ENCODE measurements around the gene DMGDH.

The DMGDH gene

DNA sequence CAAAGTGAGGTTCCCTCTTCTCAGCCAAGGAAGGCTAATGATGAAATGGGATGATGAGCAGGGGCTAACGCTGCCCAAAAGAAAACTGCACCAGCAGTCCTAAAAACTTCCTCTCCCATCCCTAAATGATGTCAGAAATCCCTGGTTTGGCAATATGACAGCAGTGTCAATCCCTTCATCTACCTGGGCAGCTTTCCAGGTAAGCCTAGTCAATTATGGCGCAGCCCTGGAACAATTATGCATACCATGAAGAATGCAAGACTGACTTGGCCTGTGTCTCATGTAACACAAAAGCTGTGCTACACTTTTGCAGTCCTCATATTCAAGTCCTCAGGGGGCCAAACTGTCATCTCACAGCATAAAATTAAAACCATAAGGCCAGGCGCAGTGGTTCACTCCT lies 7.0 kb downstream of the DMGDH start:
- DNase-seq, result no peak

DNA sequence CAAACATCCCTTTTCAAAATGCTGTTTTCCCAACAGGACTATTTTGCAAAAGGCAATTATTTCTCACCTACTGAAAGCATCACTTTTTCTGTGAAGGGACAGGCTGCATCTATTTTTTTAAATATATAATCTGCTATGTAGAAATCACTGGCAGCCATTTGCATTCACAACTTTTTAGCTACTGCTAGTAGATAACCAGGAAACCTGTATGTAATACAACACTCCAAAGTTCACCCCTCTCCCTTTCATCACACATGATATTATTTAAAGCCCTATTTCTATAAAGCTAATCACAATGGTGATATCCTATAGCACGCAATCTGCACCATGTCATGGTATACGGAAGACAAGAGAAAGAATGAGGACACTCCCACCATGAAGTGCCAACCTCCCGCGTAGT lies 9.8 kb downstream of the DMGDH start:
- DNase-seq, result no peak

DNA sequence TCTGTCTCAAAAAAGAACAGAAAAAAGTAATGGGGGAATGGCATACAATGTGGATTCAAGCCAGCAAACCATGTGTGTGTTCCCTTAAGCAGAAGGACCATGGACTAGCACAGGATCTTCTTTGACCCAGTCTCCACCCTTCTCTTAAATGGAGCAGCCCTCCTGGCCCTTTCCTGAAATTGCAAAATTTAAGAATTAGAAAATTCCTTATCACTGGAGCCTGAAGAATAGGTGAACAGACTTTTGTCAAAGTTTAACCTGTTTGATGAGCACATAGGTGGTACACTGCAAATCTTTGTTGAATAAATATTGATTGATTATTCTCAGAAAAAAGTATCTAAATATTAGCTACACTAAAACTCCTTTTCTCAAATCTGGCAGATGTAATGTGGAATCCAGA lies 12.6 kb downstream of the DMGDH start:
- DNase-seq, result no peak

DNA sequence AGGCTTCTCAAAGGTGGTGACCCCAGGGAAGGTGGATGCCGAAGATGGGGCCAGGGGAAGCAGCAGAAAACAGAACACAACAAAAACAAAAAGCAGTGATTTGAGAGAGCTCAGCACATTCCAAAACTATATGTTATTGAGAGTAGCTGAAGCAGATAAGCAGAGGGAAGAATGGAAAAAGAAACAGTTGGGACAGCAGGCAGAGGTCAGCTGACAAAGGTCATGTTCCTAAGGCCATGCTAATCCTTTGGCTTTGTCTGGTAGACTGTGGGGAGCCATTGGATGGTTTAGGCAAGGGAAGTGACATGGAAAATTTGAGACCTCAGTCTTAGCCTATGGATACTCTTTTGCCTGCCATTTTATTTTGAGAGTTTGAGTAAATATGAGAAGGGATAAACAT lies 14.5 kb downstream of the DMGDH start:
- DNase-seq, result no peak

DNA sequence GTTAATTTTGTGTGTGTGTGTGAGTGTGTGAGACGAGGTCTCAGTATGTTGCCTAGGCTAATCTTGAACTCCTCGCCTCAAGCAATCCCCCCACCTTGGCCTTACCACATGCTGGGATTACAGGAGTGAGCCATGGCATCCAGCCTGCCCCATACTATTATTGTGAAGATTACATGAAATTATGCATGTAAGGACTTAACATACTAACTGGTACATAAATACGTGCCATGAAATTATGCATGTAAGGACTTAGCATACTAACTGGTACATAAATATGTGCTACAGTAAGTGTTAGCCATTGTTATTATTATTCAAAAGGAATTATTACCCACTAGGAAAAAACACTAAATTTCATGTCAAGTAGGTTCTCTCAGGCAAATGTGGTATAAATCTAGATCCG lies 16.2 kb downstream of the DMGDH start:
- no peak for DNase-seq

DNA sequence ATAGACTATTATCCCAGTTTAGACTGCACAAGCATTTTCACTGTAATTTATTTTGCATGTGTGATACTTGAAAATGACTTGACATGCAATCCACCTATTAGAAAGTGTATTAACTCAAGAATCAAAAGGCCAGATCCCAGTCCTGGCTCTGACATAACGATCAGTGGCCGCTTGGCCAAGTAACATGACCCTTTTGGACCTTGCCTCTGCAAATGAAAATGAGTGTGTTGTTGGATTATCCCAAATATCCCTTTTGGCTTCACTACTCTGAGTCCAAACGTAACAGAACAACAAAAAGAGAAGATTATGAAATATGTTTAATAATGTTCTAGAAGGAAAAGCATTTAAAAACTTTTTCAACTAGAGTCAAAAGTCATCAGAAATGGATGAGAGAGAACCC lies 19.0 kb downstream of the DMGDH start:
- DNase-seq, result no peak

DNA sequence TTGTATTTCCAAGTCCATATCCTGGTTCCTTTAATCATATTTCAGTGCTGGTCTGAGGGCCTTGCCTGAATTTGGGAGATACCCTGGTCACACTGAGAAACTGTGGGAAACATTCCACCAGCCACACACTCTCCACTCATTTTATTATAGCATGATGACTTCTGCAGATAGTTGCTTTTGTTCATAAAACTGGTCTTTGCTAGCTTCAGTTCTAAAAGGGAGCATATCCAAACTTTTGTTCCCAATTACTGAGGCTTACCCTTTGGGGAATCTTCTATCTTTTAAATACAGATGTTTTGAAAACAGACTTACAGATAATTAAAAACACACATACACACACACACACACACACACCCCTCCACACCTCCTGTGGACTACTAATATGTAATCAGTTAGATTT lies 21.0 kb downstream of the DMGDH start:
- no peak for DNase-seq

DNA sequence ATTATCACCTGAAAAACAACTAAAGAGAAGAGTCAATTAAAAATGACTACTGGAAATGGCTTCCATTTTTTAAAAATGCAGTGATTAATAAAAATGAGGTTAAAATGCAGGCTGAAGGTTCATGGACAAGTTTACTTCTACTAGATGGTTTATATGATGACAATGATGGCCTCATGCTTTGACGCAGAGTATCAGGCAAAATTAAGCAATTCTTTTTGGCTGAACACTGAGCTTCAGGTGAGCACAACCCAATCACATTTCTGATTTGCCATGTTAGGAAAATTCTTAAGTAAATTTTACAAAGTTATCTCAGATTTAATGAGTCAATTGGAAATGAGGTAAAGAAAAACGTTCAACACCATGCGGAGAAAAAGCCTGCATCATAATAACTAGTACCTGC lies 22.3 kb downstream of the DMGDH start:
- DNase-seq, result no peak

DNA sequence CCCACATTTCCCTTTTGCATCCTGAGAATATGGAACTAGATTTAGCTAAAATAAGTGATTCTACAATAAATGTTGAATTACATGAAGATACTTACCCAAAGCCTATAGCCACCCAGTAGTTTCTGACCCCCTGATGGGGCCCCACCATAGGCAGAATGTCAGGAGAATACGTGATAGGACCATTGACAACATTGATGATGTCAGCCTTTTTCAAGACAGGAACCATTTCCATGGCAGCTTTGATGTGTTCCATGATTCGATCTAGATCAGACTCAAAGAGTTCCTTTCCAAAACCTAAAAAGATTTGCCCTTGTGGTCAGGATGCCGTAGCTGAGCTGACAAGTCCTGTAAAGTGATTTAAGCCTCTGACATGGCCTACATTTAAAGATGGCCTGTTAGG lies 27.3 kb downstream of the DMGDH start:
- no peak for DNase-seq

DNA sequence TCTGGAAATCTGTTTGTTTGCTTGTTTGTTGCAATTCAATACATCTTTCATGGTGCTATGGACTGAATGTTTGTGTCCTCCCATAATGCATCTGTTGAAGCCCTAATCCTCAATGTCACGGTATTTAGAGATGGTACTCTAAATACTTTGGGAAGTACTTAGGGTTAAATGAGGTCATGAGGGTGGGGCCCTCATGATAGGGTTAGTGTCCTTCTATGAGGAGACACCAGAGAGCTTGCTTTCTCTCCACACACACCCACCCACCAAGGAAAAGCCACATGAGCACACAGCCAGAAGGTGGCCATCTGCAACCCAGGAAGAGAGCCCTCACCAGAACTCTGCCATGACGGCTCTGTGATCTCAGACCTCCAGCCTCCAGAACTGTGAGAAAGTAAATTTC lies 32.7 kb downstream of the DMGDH start:
- DNase-seq, result no peak

DNA sequence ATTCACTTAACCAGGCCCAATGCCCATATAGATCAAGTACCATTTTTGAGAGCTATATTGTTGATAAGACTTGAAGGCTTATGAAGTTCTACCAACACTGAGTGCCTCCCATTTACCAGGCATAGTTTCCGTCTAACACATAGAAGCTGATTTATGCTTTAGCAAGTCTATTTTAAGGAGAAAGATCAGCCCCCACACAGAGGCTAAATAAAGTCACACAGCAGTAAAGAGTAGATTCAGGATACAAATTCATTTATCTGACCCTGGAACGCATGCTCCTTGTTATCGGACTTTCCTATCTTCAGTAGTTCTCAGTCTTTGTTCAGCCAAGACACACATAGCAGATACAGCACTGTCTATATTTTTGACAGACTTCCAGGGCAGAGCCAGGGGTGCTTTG lies 34.2 kb downstream of the DMGDH start:
- DNase-seq, result no peak

DNA sequence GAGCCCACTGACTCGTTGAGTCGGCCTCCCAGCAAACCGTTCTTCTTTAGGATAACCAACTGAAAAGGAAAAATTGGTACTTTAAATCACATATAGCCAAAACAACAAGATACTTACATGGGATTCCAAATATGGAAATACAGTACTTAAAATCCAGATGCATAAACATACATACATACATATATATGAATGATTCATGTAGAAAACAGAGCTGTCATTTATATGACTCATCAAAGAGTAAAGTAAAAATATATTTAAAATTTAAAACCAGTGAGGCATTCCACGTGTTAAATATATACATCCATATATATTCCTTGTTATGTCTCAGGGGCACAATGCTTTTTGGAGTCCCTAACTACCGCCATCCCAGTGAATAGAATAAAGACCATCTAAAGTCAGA lies 36.7 kb downstream of the DMGDH start:
- DNase-seq, result no peak

DNA sequence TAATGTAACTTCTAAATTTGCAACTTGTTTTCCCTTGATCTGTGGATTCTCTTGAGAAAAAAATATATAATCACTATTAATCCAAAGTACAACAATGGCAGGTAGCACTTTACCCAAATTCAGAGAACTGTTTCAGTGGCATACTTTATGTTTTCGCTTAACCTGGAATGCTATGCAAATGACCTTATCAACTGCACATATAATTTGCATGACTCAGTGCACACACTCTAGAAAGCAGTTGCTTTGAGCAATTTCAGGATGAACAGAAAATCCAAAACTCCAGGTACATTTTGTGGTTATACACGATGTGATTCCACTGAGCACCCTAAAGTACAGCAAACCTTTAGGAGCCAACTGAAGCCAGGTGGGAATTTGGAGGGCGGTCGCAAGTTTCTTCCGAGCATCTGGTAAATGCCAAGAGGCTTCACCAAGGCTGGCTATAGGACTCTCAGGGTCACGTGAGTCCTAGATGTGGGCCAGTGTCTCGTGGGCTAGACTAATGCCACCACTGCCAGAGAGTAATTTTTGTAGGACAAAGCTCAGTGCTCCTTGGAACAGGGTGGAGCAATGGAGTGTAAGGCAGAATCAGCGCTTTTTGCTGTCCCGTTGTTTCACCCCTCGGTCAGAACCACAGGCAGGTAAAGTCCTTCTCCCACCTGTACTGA lies 37.3 kb downstream of the DMGDH start:
- DNase-seq, result no peak

DNA sequence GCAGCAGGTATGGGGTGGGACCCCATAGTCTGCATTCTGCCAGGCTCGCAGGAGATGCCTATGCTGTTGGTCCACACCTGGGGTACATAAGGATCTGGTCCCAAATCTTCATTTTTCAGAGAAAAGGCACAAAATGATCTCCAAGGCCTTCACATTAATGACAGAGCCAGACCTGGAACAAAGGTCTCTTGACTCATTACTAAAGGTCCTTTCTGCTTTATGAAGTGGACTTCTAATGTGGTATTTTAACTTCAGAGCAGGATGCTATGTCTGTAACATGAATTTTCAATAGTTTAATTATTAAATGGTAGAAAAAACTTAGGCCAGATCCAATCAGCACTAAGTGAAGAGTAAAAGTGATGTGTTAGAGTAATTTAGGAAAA lies 38.0 kb downstream of the DMGDH start:
- DNase-seq, result no peak

DNA sequence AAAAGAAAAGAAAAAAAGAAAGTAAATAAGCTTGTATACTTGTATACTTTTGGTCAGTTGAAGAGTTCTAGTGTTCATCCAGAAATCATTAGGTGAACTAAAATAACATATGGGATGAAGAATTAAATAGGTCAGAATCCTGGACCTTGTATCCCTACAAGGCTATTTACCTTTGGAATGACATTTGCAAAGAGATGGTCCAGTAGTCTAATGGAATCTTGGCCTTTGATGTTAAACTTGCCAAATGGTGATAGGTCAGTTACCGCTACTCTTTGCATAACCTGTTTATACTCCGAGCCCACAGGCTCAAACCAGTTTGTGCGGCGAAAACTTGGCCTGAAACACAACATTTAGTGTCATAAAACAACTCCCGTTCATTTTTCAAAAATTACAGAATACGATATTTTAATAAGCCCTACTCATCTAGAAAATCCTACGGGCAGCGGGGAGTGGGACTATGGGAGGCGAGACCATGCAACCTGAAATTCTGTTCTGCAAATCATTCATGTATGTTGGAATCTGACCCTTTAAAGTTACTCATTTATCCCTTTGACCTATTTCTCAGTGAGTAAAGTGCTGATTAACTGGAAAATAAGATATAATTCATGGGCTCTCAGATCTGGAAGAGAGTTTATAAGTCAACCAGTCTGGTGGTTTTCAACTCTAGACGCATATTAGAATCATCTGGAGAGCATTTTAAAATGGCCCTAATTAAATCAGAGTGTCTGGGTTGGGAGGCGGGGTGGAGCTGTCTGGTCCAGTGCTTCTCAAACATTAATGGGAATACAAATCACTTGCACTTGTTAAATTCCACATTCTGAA lies 38.6 kb downstream of the DMGDH start:
- no peak for DNase-seq

DNA sequence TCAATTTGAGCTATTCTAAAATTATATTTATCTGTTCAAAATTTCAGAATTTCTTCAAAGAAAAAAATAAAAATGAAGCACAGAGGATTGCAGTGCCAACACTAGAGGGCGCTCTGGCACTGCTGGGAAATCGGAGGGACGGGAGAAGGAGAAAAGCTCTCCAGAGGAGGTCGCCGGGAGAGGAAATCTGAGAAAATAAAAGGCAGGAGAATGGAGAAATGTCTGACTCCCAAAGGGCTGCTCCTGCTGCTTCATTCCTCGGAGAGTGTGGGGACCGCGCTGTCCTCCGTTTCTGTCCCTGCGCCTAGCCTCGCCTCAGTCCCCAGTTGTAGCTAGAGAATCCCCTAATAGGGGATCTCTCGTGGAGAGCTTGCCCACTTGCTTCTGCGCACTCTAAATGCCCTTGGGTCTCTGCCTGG lies 44.4 kb downstream of the DMGDH start:
- peak; percentile 66 to 83 (median 82) for DNase-seq

DNA sequence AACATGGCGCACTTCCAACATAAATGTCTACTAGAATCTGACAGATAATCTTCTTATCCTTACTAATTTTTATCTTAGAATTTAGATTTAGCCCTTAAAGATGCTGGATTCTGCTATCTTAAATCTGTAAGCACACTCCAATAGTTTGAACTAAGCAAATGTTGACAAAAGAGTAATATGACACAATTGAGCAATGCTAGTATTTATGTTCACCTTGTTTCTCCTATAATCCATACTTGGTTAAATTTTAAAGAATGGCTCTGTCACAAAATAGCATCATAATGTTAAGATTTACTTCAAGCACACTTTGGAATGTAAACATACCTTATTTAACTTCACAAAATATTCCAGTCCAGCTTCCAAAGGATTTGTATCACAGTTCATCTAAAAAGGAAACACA lies 45.5 kb downstream of the DMGDH start:
- DNase-seq, result no peak

DNA sequence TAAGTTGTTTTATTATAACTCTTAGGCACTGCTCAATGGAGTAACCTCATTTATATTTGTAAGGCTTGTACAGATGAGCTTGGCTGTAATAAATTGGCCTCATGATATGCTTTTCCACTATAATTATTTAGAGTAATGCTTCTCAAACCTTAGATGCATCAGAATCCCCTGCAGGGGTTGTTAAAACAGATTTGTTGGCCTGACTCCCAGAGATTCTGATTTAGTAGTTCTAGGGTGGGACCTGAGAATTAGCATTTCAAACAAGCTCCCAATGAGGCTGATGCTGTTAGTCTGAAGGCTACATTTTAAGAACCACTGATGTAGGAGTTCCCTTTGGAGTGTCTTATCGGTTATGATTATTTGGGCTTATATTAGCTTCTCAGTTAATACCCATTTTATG lies 46.1 kb downstream of the DMGDH start:
- DNase-seq, result no peak

DNA sequence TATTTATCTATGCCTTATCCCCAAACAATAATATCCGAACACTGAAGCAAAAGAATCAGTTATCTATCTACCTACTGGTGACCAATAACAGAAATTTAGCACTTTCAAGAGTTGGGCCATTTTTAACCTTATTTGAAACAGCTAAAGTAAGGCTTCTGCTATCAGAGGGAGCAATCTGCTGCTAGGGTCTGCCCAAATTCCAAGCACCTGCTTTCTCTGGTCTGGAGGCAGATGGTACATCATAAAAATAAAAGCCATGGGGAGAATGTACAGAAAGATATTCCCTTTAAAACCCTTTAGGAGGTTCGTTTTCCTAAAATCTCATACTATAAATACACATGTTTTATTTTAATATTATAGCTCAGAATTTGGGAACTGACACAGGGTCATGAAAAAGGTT lies 46.7 kb downstream of the DMGDH start:
- no peak for DNase-seq

DNA sequence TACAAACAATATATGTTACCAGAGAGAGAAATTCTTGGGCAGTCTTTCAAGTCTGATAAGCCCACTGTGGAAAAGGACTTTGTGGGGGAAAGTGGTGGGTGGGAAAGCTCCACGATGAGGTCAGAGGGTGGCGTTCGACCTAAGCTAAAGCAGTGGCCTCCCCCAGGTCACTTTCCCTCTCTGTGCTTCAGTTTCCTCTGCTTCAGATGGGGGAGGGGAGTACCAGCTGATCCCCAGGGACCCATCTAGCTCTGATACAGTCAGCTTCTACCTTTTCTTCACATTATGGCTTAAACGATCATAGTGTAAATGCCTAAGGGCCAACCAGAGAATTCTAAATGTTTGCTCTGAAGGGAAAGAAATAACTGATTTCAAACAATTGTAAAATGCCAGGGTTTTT lies 47.7 kb downstream of the DMGDH start:
- DNase-seq, result no peak

DNA sequence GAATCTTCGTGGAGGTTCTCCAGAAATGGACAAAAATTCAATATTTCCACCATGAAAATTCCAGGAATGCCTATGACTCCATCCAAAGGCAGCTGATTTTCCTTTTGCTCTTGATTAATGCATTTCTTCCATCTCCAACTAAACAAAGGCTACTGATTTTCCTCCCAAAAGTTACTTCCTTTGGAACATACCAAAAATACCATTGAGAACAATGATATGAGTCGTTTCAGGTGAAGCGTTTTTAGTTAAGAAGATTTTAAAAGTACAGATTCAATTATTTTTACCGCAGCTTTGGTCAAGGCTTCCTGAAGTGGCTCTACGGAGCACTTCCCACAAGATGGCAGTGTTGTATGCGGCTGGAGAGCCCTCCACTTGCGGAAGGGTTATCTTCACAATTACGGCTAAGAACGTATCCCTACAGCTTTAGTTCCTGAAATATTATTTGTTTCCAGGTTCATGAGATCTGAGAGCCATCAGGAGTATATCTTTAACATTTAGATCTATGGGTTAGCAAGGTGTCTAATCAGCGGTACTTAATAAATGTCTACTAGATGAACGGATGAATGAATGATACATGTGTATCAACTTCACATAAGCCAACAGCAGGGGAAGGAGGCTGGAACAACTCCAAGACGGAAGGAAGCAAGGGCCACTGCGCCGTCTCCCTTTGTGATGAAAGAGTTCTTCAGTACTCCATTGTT lies 48.5 kb downstream of the DMGDH start:
- DNase-seq, result peak; percentile 71 to 76 (median 76)

DNA sequence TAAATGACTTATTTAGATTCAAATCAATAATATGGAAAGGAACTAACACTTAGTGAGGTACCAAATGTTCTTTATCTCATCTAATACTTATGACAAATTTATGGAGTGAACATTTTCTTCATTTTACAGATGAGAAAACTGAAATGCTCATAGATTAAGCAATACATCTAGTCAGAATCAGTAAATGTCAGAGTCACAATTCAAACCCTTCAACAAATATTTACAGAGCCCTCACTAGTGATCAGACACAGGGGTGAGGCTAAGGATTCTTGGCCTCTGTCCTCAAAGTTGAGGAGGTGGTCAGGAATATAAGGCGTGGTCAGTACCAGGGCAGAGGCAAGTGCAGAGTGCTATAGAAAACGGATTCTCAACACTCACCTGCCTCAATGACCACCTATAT lies 54.8 kb downstream of the DMGDH start:
- no peak for DNase-seq

DNA sequence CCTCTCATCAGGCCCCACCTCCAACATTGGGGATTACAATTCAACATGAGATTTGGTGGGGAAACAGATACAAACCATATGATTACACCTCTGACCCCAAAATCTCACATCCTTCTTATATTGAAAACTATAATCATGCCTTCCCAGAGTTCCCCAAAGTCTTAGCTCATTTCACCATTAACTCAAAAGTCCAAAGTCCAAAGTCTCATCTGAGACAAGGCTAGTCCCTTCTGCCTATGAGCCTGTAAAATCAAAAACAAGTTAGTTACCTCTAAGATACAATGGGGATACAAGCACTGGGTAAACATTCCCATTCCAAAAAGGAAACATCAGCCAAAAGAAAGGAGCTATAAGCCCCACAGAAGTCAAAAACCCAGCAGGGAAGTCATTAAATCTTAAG lies 57.6 kb downstream of the DMGDH start:
- no peak for DNase-seq

DNA sequence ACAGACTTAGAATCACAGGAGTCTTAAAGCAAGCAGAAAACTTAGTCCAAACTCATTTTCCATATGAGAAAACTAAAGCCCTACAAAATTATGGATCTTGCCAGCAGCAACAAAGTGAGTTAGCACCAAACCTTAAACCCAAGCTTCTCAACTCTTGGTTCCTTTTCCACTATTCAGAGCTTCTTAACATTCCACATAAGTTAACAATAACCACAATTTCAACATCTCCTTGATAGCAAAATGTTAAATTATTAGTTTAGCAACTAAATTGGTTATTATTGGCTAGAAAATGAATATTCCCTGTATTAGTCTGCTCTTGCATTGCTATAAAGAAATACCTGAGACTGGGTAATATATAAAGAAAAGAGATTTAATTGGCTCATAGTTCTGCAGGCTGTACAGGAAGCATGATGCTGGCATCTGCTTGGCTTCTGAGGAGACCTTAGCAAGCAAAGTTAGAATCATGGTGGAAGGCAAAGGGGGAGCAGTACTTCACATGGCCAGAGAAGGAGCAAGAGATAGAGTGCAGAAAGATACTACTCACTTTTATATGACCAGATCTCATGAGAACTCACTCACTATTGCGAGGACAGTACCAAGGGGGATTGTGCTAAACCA lies 58.1 kb downstream of the DMGDH start:
- no peak for DNase-seq
